GM18873 (cell line): Measurements from ENCODE around the gene NRP1.

Experiments
- ATAC-seq: cut with Tn5 transposase; IDR thresholded peaks from one replicate; pipeline ENCODE4 v1.9.1; 2021; ENCODE audit warnings: mild to moderate bottlenecking, moderate library complexity, moderate number of reproducible peaks; ENCODE audit not compliant: unreplicated experiment, low FRiP score

Gene NRP1

GRCh38 chr10:33137356-33138005 lies 197.0 kb downstream of the NRP1 start:
- ATAC-seq: no peak

- no peak for ATAC-seq
Observed at GRCh38 chr10:33136781-33137180, 197.7 kb downstream of the NRP1 start.

- ATAC-seq: no peak
Observed at GRCh38 chr10:33136271-33136670, 198.2 kb downstream of the NRP1 start.

GRCh38 chr10:33134011-33134751 lies 200.3 kb downstream of the NRP1 start:
- ATAC-seq: peak; percentile 88

- ATAC-seq: no peak
Observed at GRCh38 chr10:33133557-33133956, 200.9 kb downstream of the NRP1 start.

GRCh38 chr10:33132626-33133025 lies 201.8 kb downstream of the NRP1 start:
- ATAC-seq: no peak

GRCh38 chr10:33129996-33130386 lies 204.5 kb downstream of the NRP1 start:
- ATAC-seq: no peak

GRCh38 chr10:33129141-33129995 lies 205.1 kb downstream of the NRP1 start:
- no peak for ATAC-seq

- no peak for ATAC-seq
Observed at GRCh38 chr10:33127622-33128021, 206.8 kb downstream of the NRP1 start.
